Fibroblast of mammary gland (primary cell): ENCODE data around the gene WWOX.

Source experiments
- DNase-seq: peaks from one replicate; pipeline ENCODE4 v3.0.0-alpha.2; 2010; ENCODE audit warnings: low read depth
- H3K4me3 ChIP-seq: 2 replicates; pipeline ENCODE4 v1.5.1; 2011; ENCODE audit warnings: low read depth, mild to moderate bottlenecking, low read length, moderate library complexity; ENCODE audit not compliant: control insufficient read depth
- CTCF ChIP-seq: conservative IDR thresholded peaks from 2 replicates; pipeline ENCODE4 v1.5.1; 2011; ENCODE audit warnings: low read depth, low read length, inconsistent platforms; ENCODE audit not compliant: control insufficient read depth, insufficient read depth

Gene WWOX

GRCh38 chr16:78383118-78383517 lies 283.7 kb downstream of the WWOX start:
- no peak for DNase-seq
- H3K4me3 ChIP-seq = no peak overlapping the region
- TF ChIP-seq CTCF = no peak

- DNase-seq = no peak
- H3K4me3 ChIP-seq = no peak overlapping the region
- TF ChIP-seq CTCF = no peak
These were observed 285.8 kb downstream of the WWOX start for GRCh38 chr16:78385086-78385805.

- no peak for TF ChIP-seq CTCF
- no peak overlapping the region for H3K4me3 ChIP-seq
- no peak for DNase-seq
These were observed 287.3 kb downstream of the WWOX start for GRCh38 chr16:78386557-78387324.

- DNase-seq = no peak
- TF ChIP-seq CTCF = no peak
- no peak overlapping the region for H3K4me3 ChIP-seq
These were observed 289.6 kb downstream of the WWOX start for GRCh38 chr16:78389009-78389498.

- no peak for TF ChIP-seq CTCF
- no peak for DNase-seq
- H3K4me3 ChIP-seq = no peak overlapping the region
These were observed 290.6 kb downstream of the WWOX start for GRCh38 chr16:78390092-78390491.

- TF ChIP-seq CTCF = no peak
- no peak overlapping the region for H3K4me3 ChIP-seq
- DNase-seq = no peak
These were observed 291.3 kb downstream of the WWOX start for GRCh38 chr16:78390508-78391324.
